ENCODE measurements around the gene EPHA6. TPM values are rescaled to one million over a fixed set of nuclear protein-coding genes. Genes with fewer than 3 reads are reported as not detected.

The EPHA6 gene
- total and polyA plus RNA-seq, 9 of the 15 experiments (the other 6 are each of a cell fraction or from before 2014, with no cell fraction given), result not detected

DNA sequence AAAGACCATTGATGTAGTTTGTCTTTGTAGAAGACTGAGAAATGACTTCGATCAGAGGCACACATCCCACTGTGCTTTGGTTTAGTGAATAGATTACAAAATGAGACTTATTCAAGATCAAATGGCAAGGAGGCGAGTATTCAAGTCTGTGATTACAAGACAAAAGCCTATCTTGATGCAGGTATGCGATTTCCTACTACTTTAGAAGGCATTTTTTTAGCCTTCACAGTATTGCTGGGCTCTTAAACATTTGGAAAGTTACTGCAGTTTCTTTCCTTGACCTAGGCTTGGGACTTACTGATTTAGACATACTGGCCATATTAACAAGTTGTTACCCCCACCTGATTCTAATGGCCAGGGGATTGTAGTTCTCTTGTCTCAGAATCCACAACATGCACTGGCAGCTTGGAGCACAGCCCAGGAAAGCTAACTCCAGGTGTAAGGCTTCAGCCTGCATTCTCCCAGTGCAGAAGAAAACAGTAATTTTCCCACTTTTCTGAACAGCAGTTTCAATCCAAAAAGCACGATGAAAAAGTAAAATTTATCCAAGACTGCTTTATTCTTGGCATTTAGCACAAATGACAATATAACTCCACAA is 311.6 kb downstream of the EPHA6 start:
- CTCF ChIA-PET (ENCODE audit: low intra/inter-chr PET ratio), result no interaction called here
- Histone ChIP-seq H3K79me2 (ENCODE audit: control insufficient read depth, insufficient read depth, low read length) (no peaks in the 10 kb centered on the region), H2AFZ (ENCODE audit: low read depth, low read length) (no peak overlapping the region), H3K4me1 (replicated peaks in 1 of 2; ENCODE audit: control insufficient read depth in 2 of 2, insufficient read depth in 2 of 2, low read length in 2 of 2) (no peaks in the 10 kb centered on the region), H3K4me3 (no peak overlapping the region), H4K20me1 (replicated peaks; ENCODE audit: control insufficient read depth, insufficient read depth, low read length) (no peaks in the 10 kb centered on the region), H3K27me3 (ENCODE audit: control insufficient read depth in 2 of 2, insufficient read depth in 2 of 2, low read length in 2 of 2) (no peaks in the 10 kb centered on the region), H3K4me2 (ENCODE audit: insufficient read depth, low read length) (no peak overlapping the region), H3K9me1 (ENCODE audit: control insufficient read depth, insufficient read depth, low read length) (no peaks in the 10 kb centered on the region), H3K27ac (ENCODE audit: extremely low read depth, low read depth, low read length) (no peak overlapping the region), H3K9ac (ENCODE audit: insufficient read depth in 1 of 2, low read depth in 2 of 2, low read length in 2 of 2) (no peak overlapping the region), H3K36me3 (ENCODE audit: control insufficient read depth, insufficient read depth, low read length) (no peaks in the 10 kb centered on the region), H3K9me3 (replicated peaks; ENCODE audit: control insufficient read depth, insufficient read depth, low read depth, low read length) (no peaks in the 10 kb centered on the region)
- BruUV-seq (replicated peaks), result no TSS peak
- 4% methylated on average over 4 of the region's 4 CpGs for whole genome bisulfite sequencing (ENCODE audit: insufficient coverage, low coverage, missing lambda C conversion rate)
- POLR2A ChIA-PET, result no interaction called here
- DNase-seq (ENCODE audit: extremely low read depth in 1 of 4, low spot score in 3 of 4) (no peak), FAIRE-seq (no peak), ATAC-seq (no peak)
- intact Hi-C loops (cut with micrococcal nuclease) (no loop called here), in situ Hi-C loops (cut with MboI) (no loop called here)
- TF ChIP-seq, protein P1, sequence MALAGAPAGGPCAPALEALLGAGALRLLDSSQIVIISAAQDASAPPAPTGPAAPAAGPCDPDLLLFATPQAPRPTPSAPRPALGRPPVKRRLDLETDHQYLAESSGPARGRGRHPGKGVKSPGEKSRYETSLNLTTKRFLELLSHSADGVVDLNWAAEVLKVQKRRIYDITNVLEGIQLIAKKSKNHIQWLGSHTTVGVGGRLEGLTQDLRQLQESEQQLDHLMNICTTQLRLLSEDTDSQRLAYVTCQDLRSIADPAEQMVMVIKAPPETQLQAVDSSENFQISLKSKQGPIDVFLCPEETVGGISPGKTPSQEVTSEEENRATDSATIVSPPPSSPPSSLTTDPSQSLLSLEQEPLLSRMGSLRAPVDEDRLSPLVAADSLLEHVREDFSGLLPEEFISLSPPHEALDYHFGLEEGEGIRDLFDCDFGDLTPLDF (CRISPR knock-in tag; IDR thresholded peaks at IDR 0.05), result no peak
- TF ChIP-seq NONO (IDR thresholded peaks at IDR 0.05; ENCODE audit: low read depth in 2 of 2, low read length in 1 of 2), result no peak
- TF ChIP-seq, protein P2, sequence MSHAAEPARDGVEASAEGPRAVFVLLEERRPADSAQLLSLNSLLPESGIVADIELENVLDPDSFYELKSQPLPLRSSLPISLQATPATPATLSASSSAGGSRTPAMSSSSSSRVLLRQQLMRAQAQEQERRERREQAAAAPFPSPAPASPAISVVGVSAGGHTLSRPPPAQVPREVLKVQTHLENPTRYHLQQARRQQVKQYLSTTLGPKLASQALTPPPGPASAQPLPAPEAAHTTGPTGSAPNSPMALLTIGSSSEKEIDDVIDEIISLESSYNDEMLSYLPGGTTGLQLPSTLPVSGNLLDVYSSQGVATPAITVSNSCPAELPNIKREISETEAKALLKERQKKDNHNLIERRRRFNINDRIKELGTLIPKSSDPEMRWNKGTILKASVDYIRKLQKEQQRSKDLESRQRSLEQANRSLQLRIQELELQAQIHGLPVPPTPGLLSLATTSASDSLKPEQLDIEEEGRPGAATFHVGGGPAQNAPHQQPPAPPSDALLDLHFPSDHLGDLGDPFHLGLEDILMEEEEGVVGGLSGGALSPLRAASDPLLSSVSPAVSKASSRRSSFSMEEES (CRISPR knock-in tag; IDR thresholded peaks at IDR 0.05), result no peak
- no peak for TF ChIP-seq ZNF134 (CRISPR knock-in tag; conservative IDR thresholded peaks at IDR 0.05)
- no peak for TF ChIP-seq SIN3A (IDR thresholded peaks at IDR 0.05; ENCODE audit: borderline replicate concordance in 2 of 2, control insufficient read depth in 1 of 2, low read depth in 2 of 2, low read length in 2 of 2)
- TF ChIP-seq HEY1 (CRISPR knock-in tag; IDR thresholded peaks at IDR 0.05; ENCODE audit: borderline replicate concordance), result no peak
- TF ChIP-seq NBN (IDR thresholded peaks at IDR 0.05; ENCODE audit: low read depth), result no peak
- TF ChIP-seq PHF21A (IDR thresholded peaks at IDR 0.05; ENCODE audit: borderline replicate concordance, low read depth), result no peak
- no peak for TF ChIP-seq ZBTB33 (CRISPR knock-in tag; IDR thresholded peaks at IDR 0.05)

Measured in K562 (cell line).